Erythroblast (primary cell): ENCODE measurements around the gene NUP210.

ENCODE experiments used
- GATA1 ChIP-seq: IDR thresholded peaks from 2 replicates; pipeline ENCODE4 v1.6.1; 2011; ENCODE audit warnings: low read depth, mild to moderate bottlenecking, control low read depth, low read length, moderate library complexity
- POLR2A ChIP-seq: IDR thresholded peaks from 2 replicates; pipeline ENCODE4 v1.6.1; 2011; ENCODE audit warnings: mild to moderate bottlenecking, low read length

- TF ChIP-seq POLR2A: no peak
- no peak for TF ChIP-seq GATA1
Measured at GRCh38 chr3:13294442-13295351, 125.4 kb downstream of the NUP210 start.
